GM23338 (cell line): ENCODE results near the gene AMPH.

Experiments used
- CREB1 ChIP-seq: fragments of 250-450 bp; sonication (Bioruptor Pico); IDR thresholded peaks from 2 replicates; pipeline ENCODE4 v1.5.0; 2020; ENCODE audit warnings: low read depth, mild to moderate bottlenecking, moderate library complexity
- CTCF ChIP-seq, 2 experiments: fragments of 200-600 bp in 1 of 2; sonication (generic) in 1 of 2; conservative IDR thresholded peaks; 2 replicates each; pipeline versions ENCODE4 v1.5.1 to v1.6.1; 2016 to 2017; ENCODE audit warnings: antibody characterized with exemption in 2 of 2, low read depth in 2 of 2, mild to moderate bottlenecking in 2 of 2, moderate library complexity in 1 of 2
- EZH2 ChIP-seq: fragments of 200-600 bp; sonication (generic); IDR thresholded peaks from one replicate; pipeline ENCODE4 v1.8.0; 2017; ENCODE audit warnings: antibody characterized with exemption, mild to moderate bottlenecking, low read depth; ENCODE audit not compliant: unreplicated experiment
- EZH2phosphoT487 ChIP-seq: fragments of 200-600 bp; sonication (generic); IDR thresholded peaks from one replicate; pipeline ENCODE4 v1.8.1; 2018; ENCODE audit warnings: antibody characterized with exemption; ENCODE audit not compliant: unreplicated experiment
- JUNB ChIP-seq: IDR thresholded peaks from one replicate; pipeline ENCODE4 v1.6.1; 2016; ENCODE audit warnings: antibody characterized with exemption; ENCODE audit not compliant: unreplicated experiment
- NANOG ChIP-seq: IDR thresholded peaks from 2 replicates; pipeline ENCODE4 v1.6.1; 2016; ENCODE audit warnings: antibody characterized with exemption, borderline replicate concordance
- POLR2AphosphoS5 ChIP-seq: IDR thresholded peaks from 2 replicates; pipeline ENCODE4 v1.6.1; 2016; ENCODE audit warnings: antibody characterized with exemption, low read depth
- REST ChIP-seq: IDR thresholded peaks from one replicate; pipeline ENCODE4 v1.6.1; 2018; ENCODE audit warnings: antibody characterized with exemption; ENCODE audit not compliant: unreplicated experiment
- STAT1 ChIP-seq: IDR thresholded peaks from one replicate; pipeline ENCODE4 v1.6.1; 2016; ENCODE audit warnings: antibody characterized with exemption; ENCODE audit not compliant: unreplicated experiment
- ZNF114 ChIP-seq: fragments of 250-450 bp; sonication (Bioruptor Pico); IDR thresholded peaks from 2 replicates; pipeline ENCODE4 v1.5.0; 2020; ENCODE audit warnings: mild to moderate bottlenecking, moderate library complexity
- ZNF331 ChIP-seq: fragments of 250-450 bp; sonication (Bioruptor Pico); IDR thresholded peaks from 2 replicates; pipeline ENCODE4 v1.5.0; 2020; ENCODE audit warnings: low read depth, mild to moderate bottlenecking, moderate library complexity
- TF ChIP-seq, protein P1 (sequence below): IDR thresholded peaks from 2 replicates; pipeline ENCODE4 v1.6.1; 2016; ENCODE audit warnings: antibody characterized with exemption

GRCh38 chr7:38369816-38370493 lies 261.2 kb downstream of the AMPH start:
- TF ChIP-seq EZH2 (no peak), CTCF (conservative IDR thresholded peaks at IDR 0.05; ENCODE audit: low read depth in 2 of 2) (peak; percentile 74 to 87), REST (no peak), POLR2AphosphoS5 (no peak), STAT1 (no peak), JUNB (no peak), EZH2phosphoT487 (no peak), CREB1 (CRISPR knock-in tag) (no peak), ZNF331 (CRISPR knock-in tag) (no peak), NANOG (no peak), ZNF114 (CRISPR knock-in tag) (no peak)
- TF ChIP-seq, protein P1, sequence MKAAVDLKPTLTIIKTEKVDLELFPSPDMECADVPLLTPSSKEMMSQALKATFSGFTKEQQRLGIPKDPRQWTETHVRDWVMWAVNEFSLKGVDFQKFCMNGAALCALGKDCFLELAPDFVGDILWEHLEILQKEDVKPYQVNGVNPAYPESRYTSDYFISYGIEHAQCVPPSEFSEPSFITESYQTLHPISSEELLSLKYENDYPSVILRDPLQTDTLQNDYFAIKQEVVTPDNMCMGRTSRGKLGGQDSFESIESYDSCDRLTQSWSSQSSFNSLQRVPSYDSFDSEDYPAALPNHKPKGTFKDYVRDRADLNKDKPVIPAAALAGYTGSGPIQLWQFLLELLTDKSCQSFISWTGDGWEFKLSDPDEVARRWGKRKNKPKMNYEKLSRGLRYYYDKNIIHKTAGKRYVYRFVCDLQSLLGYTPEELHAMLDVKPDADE = no peak
